Measurements from ENCODE around the gene UTS2R.

GRCh38 chr17:82418001-82418986, 46.7 kb downstream of the UTS2R start, which contains the start of the genes HEXD and OGFOD3:
- TF ChIP-seq CTCF (IDR thresholded peaks at IDR 0.05) (peak in 2 of 6 experiments; percentile 27 to 42), POLR2A (IDR thresholded peaks at IDR 0.05) (peak; percentile 45 to 56)

All from adrenal gland (tissue), 5 donors.